Liver (tissue), 9 donors: ENCODE data around the gene RAB12. TPM values are rescaled to one million over a fixed set of nuclear protein-coding genes. Genes with fewer than 3 reads are reported as not detected.

Experiments
- DNase-seq: peaks from one replicate; pipeline ENCODE4 v3.0.0-alpha.2; 2017; ENCODE audit warnings: low spot score
- H3K27ac ChIP-seq, 2 donors: one replicate each; pipeline ENCODE4 v1.7.0; 2013; ENCODE audit warnings: inconsistent platforms in 2 of 2, low read length in 2 of 2, control low read depth in 1 of 2, low read depth in 1 of 2, mild to moderate bottlenecking in 1 of 2
- H3K27me3 ChIP-seq, 4 donors: one replicate each; pipeline versions ENCODE4 v1.6.1 to v1.7.0; 2013; ENCODE audit warnings: low read length in 3 of 4, inconsistent platforms in 1 of 4, mild to moderate bottlenecking in 1 of 4, moderate library complexity in 1 of 4; ENCODE audit not compliant: control insufficient read depth in 4 of 4, insufficient read depth in 4 of 4
- H3K36me3 ChIP-seq, 4 donors: one replicate each; pipeline versions ENCODE4 v1.6.1 to v1.7.0; 2013; ENCODE audit warnings: low read length in 3 of 4, mild to moderate bottlenecking in 3 of 4, low read depth in 1 of 4, moderate library complexity in 1 of 4; ENCODE audit not compliant: control insufficient read depth in 4 of 4, insufficient read depth in 3 of 4
- H3K4me1 ChIP-seq, 4 donors: one replicate each; pipeline versions ENCODE4 v1.6.1 to v1.7.0; 2013; ENCODE audit warnings: low read length in 3 of 4, mild to moderate bottlenecking in 3 of 4, moderate library complexity in 1 of 4; ENCODE audit not compliant: control insufficient read depth in 4 of 4, insufficient read depth in 4 of 4
- H3K4me3 ChIP-seq, 3 donors: one replicate each; pipeline versions ENCODE4 v1.6.1 to v1.7.0; 2013; ENCODE audit warnings: low read length in 3 of 3, control low read depth in 1 of 3, low read depth in 1 of 3, mild to moderate bottlenecking in 1 of 3
- H3K9ac ChIP-seq, 2 donors: one replicate each; pipeline ENCODE4 v1.7.0; 2013; ENCODE audit warnings: low read length in 2 of 2, mild to moderate bottlenecking in 2 of 2, moderate library complexity in 2 of 2, control low read depth in 1 of 2, low read depth in 1 of 2
- H3K9me3 ChIP-seq, 4 donors: one replicate each; pipeline versions ENCODE4 v1.6.1 to v1.7.0; 2013; ENCODE audit warnings: low read length in 3 of 4; ENCODE audit not compliant: control insufficient read depth in 4 of 4
- CTCF ChIP-seq: fragments of 150-350 bp; IDR thresholded peaks from 2 replicates; pipeline ENCODE4 v1.5.1; 2017; ENCODE audit warnings: improper control_type of control experiment, low read depth, low read length; ENCODE audit not compliant: missing input control
- EGR1 ChIP-seq, 2 donors: IDR thresholded peaks; 2 replicates each; pipeline ENCODE4 v1.6.1; 2016 to 2018; ENCODE audit warnings: antibody characterized with exemption in 2 of 2, low read depth in 2 of 2
- FOXA1 ChIP-seq: IDR thresholded peaks from 2 replicates; pipeline ENCODE4 v1.6.1; 2016; ENCODE audit warnings: antibody characterized with exemption
- FOXA2 ChIP-seq: IDR thresholded peaks from 2 replicates; pipeline ENCODE4 v1.6.1; 2016; ENCODE audit warnings: antibody characterized with exemption
- HNF4A ChIP-seq, 2 donors: conservative IDR thresholded peaks; 2 replicates each; pipeline ENCODE4 v1.6.1; 2016; ENCODE audit warnings: antibody characterized with exemption in 2 of 2, mild to moderate bottlenecking in 2 of 2
- HNF4G ChIP-seq: IDR thresholded peaks from 2 replicates; pipeline ENCODE4 v1.6.1; 2016; ENCODE audit warnings: antibody characterized with exemption
- MAX ChIP-seq: IDR thresholded peaks from 2 replicates; pipeline ENCODE4 v1.6.1; 2016; ENCODE audit warnings: antibody characterized with exemption
- NR2F2 ChIP-seq: IDR thresholded peaks from 2 replicates; pipeline ENCODE4 v1.6.1; 2016; ENCODE audit warnings: antibody characterized with exemption
- RAD21 ChIP-seq, 2 donors: IDR thresholded peaks; 2 replicates each; pipeline ENCODE4 v1.6.1; 2016; ENCODE audit warnings: antibody characterized with exemption in 2 of 2, mild to moderate bottlenecking in 2 of 2
- RXRA ChIP-seq, 2 donors: IDR thresholded peaks; 2 replicates each; pipeline ENCODE4 v1.6.1; 2017 to 2018; ENCODE audit warnings: antibody characterized with exemption in 2 of 2, mild to moderate bottlenecking in 1 of 2
- SP1 ChIP-seq: IDR thresholded peaks from 2 replicates; pipeline ENCODE4 v1.6.1; 2018; ENCODE audit warnings: antibody characterized with exemption, mild to moderate bottlenecking
- TAF1 ChIP-seq: conservative IDR thresholded peaks from 2 replicates; pipeline ENCODE4 v1.6.1; 2016; ENCODE audit warnings: antibody characterized with exemption, mild to moderate bottlenecking
- YY1 ChIP-seq: IDR thresholded peaks from 2 replicates; pipeline ENCODE4 v1.6.1; 2016; ENCODE audit warnings: antibody characterized with exemption, mild to moderate bottlenecking
- ZBTB33 ChIP-seq: IDR thresholded peaks from 2 replicates; pipeline ENCODE4 v1.6.1; 2016; ENCODE audit warnings: antibody characterized with exemption
- WGBS: extraction: QIAGEN DNeasy Blood & Tissue Kit; methylation state at CpG from one replicate; pipeline ENCODE4 v1.1.7; 2013; 5-methylcytosine and 5-hydroxymethylcytosine counted together
- polyA plus RNA-seq, 2 donors: library from polyadenylated mRNA; stranded (reverse) in 1 of 2; unstranded in 1 of 2; fragments of 200-250 nt in 1 of 2; fragments of >200 nt in 1 of 2; fragmentation: Nextera tagmentation in 1 of 2; extraction: Ambion mirVana in 1 of 2; gene quantifications; one replicate each; pipeline versions ENCODE4 v1.2.1 to v1.2.3, GENCODE V29; 2013 to 2015
- total RNA-seq, 2 donors: library from RNA; depleted of rRNA; stranded (reverse); fragments of >200 nt; gene quantifications; one replicate each; pipeline ENCODE4 v1.2.3, GENCODE V29; 2014
- TF ChIP-seq, protein P1 (sequence below): IDR thresholded peaks from 2 replicates; pipeline ENCODE4 v1.6.1; 2016; ENCODE audit warnings: antibody characterized with exemption, mild to moderate bottlenecking
- TF ChIP-seq, protein P2 (sequence below): IDR thresholded peaks from 2 replicates; pipeline ENCODE4 v1.6.1; 2016; ENCODE audit warnings: antibody characterized with exemption
- donor health status: healthy.
- donor health status: healthy.
- donor health status: healthy.
- donor health status: healthy.
- donor health status: healthy.

The RAB12 gene
- total and polyA plus RNA-seq, 4 donors: 5.0 to 25.9 (median 14.9) TPM

DNA sequence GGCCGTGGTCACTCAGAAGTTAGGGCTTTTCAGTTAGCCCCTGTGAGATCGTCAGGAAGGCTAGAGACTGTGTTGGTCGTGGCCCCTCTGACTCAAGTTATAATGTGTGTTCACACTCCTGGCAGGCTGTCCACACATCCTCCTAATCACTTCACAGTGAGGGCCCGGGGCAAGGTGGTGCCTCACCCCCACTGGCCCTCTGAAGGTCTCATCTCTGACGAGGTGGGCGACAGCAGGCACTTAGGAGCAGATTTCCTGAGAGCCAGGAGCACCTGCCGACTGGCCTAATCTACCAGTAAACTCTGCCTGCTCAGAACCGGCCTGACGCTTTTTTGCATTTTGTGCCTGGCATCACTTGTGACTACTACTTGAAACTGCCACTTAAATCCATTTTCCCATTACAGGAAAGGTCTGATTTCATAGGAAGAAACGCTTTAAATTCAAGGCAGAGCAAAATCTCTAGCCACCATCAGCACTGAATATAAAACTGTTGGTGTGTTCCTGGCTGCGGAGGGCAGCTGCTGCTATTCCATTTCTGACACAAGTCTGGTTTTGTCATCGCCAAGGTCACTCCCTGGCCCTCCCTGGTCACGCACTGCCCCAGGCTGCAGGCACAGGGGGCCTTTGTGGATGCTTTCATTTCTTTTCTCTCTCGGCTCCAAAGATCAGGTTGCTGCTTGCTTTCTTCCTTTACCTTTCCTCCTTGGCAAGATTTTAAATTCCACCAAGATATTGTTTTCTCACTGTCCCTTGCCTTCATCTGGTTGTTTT, 48.0 kb downstream of the RAB12 start:
- no peak for TF ChIP-seq MAX
- TF ChIP-seq FOXA1: no peak
- TF ChIP-seq RXRA (IDR thresholded peaks at IDR 0.05): no peak
- TF ChIP-seq EGR1 (IDR thresholded peaks at IDR 0.05; ENCODE audit: low read depth in 2 of 2): no peak
- no peak for TF ChIP-seq YY1
- TF ChIP-seq NR2F2: no peak
- no peak for TF ChIP-seq HNF4A (conservative IDR thresholded peaks at IDR 0.05)
- no peak for TF ChIP-seq CTCF
- no peak for TF ChIP-seq ZBTB33
- TF ChIP-seq, protein P1, sequence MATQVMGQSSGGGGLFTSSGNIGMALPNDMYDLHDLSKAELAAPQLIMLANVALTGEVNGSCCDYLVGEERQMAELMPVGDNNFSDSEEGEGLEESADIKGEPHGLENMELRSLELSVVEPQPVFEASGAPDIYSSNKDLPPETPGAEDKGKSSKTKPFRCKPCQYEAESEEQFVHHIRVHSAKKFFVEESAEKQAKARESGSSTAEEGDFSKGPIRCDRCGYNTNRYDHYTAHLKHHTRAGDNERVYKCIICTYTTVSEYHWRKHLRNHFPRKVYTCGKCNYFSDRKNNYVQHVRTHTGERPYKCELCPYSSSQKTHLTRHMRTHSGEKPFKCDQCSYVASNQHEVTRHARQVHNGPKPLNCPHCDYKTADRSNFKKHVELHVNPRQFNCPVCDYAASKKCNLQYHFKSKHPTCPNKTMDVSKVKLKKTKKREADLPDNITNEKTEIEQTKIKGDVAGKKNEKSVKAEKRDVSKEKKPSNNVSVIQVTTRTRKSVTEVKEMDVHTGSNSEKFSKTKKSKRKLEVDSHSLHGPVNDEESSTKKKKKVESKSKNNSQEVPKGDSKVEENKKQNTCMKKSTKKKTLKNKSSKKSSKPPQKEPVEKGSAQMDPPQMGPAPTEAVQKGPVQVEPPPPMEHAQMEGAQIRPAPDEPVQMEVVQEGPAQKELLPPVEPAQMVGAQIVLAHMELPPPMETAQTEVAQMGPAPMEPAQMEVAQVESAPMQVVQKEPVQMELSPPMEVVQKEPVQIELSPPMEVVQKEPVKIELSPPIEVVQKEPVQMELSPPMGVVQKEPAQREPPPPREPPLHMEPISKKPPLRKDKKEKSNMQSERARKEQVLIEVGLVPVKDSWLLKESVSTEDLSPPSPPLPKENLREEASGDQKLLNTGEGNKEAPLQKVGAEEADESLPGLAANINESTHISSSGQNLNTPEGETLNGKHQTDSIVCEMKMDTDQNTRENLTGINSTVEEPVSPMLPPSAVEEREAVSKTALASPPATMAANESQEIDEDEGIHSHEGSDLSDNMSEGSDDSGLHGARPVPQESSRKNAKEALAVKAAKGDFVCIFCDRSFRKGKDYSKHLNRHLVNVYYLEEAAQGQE: no peak
- TF ChIP-seq HNF4G: no peak
- TF ChIP-seq FOXA2: no peak
- TF ChIP-seq RAD21 (IDR thresholded peaks at IDR 0.05): no peak
- TF ChIP-seq TAF1: no peak
- TF ChIP-seq, protein P2, sequence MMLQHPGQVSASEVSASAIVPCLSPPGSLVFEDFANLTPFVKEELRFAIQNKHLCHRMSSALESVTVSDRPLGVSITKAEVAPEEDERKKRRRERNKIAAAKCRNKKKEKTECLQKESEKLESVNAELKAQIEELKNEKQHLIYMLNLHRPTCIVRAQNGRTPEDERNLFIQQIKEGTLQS: no peak
- TF ChIP-seq SP1: no peak
- no peak for DNase-seq
- Histone ChIP-seq H3K36me3 (no peaks in the 10 kb centered on the region), H3K4me1 (peaks cover 0 to 1% (median 0%) of the 10 kb centered on the region in 4 donors), H3K9me3 (no peaks in the 10 kb centered on the region), H3K27me3 (no peaks in the 10 kb centered on the region), H3K4me3 (no peak overlapping the region), H3K9ac (no peak overlapping the region), H3K27ac (no peak overlapping the region)
- WGBS: 87% methylated on average over 14 of the region's 14 CpGs
